ENCODE results near the gene VHLL.

The VHLL gene

DNA sequence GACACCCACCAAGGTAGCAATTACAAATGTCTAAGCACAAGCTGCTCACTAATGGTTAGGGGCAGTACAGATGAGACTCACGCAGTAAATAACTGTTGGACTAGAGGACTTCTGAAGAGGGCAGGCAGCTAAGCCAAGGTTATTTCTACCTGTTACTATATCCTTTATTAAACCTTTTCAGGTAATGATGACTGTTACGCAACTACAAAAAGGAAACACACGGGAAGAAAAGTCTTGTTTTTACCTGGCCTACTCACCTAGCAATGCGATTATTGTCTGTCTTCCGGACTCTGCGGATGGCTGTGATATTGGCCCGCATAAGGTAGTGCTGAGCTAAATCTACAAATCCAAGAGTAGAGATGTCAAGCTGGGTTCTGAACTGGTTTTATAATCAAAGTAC is 17.8 kb upstream of the VHLL start:
- no peak for DNase-seq (ENCODE audit: low read depth, low spot score)
- no peak overlapping the region for H3K4me3 ChIP-seq (ENCODE audit: low read depth, low read length)
- in situ Hi-C loops (cut with HindIII; ENCODE audit: low sequenced_read_pairs) = no loop called here
- TF ChIP-seq, protein P1, sequence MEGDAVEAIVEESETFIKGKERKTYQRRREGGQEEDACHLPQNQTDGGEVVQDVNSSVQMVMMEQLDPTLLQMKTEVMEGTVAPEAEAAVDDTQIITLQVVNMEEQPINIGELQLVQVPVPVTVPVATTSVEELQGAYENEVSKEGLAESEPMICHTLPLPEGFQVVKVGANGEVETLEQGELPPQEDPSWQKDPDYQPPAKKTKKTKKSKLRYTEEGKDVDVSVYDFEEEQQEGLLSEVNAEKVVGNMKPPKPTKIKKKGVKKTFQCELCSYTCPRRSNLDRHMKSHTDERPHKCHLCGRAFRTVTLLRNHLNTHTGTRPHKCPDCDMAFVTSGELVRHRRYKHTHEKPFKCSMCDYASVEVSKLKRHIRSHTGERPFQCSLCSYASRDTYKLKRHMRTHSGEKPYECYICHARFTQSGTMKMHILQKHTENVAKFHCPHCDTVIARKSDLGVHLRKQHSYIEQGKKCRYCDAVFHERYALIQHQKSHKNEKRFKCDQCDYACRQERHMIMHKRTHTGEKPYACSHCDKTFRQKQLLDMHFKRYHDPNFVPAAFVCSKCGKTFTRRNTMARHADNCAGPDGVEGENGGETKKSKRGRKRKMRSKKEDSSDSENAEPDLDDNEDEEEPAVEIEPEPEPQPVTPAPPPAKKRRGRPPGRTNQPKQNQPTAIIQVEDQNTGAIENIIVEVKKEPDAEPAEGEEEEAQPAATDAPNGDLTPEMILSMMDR (IDR thresholded peaks at IDR 0.05; ENCODE audit: low read depth, low read length) = no peak

DNA sequence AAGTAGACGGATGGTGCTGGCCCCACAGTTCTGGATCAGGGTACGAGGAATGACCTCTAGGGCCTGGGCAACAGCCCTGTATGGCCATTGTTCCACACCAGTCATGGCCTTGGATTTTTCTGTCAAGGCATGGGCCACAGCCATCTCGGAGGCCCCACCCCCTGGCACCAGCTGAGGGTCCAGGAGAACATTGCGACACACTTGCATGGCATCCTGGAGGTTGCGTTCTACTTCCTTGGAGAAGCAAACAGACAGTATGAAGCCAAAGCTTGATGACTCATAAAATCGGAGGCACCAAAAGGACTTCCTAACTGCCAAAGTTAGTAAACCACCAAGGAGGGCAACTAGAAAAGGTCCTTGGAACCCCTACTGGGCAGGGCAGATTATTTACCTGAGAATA is 11.9 kb upstream of the VHLL start:
- DNase-seq (ENCODE audit: low read depth, low spot score) = peak; percentile 36
- TF ChIP-seq, protein P1 (IDR thresholded peaks at IDR 0.05; ENCODE audit: low read depth, low read length) = no peak
- in situ Hi-C loops (cut with HindIII; ENCODE audit: low sequenced_read_pairs) = no loop called here

DNA sequence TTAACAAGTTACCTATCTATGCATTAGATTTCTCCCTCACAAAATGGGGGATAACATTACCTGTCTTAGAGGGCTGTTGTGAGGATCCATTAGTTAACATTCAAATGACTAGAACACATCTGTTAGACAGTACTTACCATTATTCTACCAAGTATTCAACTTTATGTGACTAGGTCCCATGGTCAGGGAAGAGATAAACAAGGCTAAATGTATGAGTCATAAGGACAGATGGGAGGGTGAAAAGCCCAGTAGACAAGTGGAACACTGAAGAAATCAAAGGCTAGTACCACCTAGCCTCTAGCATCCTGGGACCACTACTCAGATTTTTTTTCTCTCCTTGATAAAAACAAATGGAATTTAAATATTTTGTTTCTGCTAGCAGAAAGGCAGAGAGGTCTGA is 9.0 kb upstream of the VHLL start:
- DNase-seq (ENCODE audit: low read depth, low spot score) = peak; percentile 41
- in situ Hi-C loops (cut with HindIII; ENCODE audit: low sequenced_read_pairs) = no loop called here
- no peak overlapping the region for H3K4me3 ChIP-seq (ENCODE audit: low read depth, low read length)
- TF ChIP-seq, protein P1 (IDR thresholded peaks at IDR 0.05; ENCODE audit: low read depth, low read length) = no peak

More for the DNA sequence above, 11.9 kb upstream of the VHLL start:
- H3K4me3 ChIP-seq (ENCODE audit: low read depth, low read length) = no peak overlapping the region

DNA sequence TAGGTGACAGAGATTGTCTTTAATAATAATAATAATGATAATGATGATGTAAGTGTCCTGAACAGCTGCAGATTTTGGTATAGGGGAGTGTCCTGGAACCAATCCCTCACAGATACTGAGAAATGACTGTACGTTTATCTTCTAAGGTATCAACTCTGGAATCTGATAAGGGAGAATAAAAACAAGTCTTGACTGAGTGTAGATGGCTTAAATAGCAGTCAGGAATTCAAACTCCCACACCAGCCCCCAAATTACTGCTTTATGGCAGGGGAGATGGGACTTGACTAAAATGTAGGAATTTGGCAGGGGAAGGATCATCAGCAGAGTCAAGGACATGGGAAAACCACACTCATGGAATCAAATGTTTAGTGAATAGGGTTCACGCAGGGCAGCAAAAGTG is 6.1 kb upstream of the VHLL start:
- in situ Hi-C loops (cut with HindIII; ENCODE audit: low sequenced_read_pairs) = no loop called here
- DNase-seq (ENCODE audit: low read depth, low spot score) = no peak
- H3K4me3 ChIP-seq (ENCODE audit: low read depth, low read length) = no peak overlapping the region
- TF ChIP-seq, protein P1 (IDR thresholded peaks at IDR 0.05; ENCODE audit: low read depth, low read length) = no peak

DNA sequence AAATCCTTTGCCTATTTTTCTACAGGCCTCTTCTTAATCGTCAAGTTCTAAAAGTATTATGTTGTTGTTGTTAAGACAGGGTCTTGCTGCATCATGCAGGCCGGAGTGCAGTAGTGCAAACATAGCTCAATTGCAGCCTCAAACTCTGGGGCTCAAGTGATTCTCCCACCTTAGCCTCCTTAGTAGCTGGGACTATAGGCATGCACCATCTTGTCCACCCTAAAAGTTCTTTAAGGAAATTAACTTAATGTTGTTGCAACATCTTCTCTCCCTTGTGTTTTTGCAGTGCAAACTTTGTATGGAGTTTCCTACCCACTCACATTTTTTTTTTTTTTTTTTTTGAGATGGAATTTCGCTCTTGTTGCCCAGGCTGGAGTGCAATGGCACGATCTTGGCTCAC is 4.1 kb upstream of the VHLL start:
- DNase-seq (ENCODE audit: low read depth, low spot score) = no peak
- in situ Hi-C loops (cut with HindIII; ENCODE audit: low sequenced_read_pairs) = no loop called here
- TF ChIP-seq, protein P1 (IDR thresholded peaks at IDR 0.05; ENCODE audit: low read depth, low read length) = no peak
- no peak overlapping the region for H3K4me3 ChIP-seq (ENCODE audit: low read depth, low read length)

DNA sequence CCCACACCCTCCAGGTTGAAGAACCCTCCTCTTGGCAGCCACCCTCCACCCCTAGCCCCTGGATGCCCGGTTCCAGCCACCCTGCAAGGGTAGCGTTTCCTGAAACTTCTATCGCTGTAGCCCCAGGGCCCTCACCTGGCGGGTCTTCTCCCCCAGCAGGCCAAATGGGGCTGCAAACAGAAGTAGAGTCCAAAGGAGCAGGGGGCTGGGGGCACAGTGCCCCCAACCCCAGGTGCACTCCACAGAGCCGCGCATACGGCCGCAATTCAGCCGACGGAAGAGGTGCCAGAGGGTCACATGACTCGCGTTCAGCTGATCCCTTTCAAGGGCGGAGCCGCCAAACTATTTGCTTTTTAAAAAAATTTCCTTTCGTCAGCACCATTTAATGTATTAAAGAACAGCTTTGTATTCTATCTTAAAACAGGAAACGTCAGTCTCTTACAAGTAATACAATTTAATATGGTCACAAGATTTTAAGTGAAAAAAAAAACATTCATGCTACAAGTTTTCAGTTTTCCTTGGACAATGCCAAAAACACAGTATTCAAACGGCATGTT is 3.6 kb downstream of the VHLL start, which contains the start of gene GLMP:
Gene GLMP, minus strand, starts transcription at position 289 of the 557 bp plus-strand sequence. Its CDS starts 34 bp downstream, at position 255.
- DNase-seq (ENCODE audit: low read depth, low spot score) = peak; percentile 65
- in situ Hi-C loops (cut with HindIII; ENCODE audit: low sequenced_read_pairs) = no loop called here
- TF ChIP-seq, protein P1 (IDR thresholded peaks at IDR 0.05; ENCODE audit: low read depth, low read length) = no peak
- peak within 1 kb of the TSS; percentile 70 for H3K4me3 ChIP-seq (ENCODE audit: low read depth, low read length)
